OCI-LY3 (cell line): ENCODE data around the gene EXD2.
A peak's percentile ranks its signal among the peaks of the same experiment; 100 is the strongest.

ENCODE experiments used
- H2AFZ ChIP-seq: fragments of 200-600, 300-600 bp; shearing (Covaris generic); 2 replicates; pipeline ENCODE4 v1.6.0; 2014; ENCODE audit warnings: antibody characterized with exemption, low read depth, low read length
- H3K27ac ChIP-seq: fragments of 200-600, 300-600 bp; sonication (generic); 2 replicates; pipeline ENCODE4 v1.5.1; 2014; ENCODE audit warnings: mild to moderate bottlenecking, low read length, moderate library complexity, mixed read lengths
- H3K27me3 ChIP-seq: fragments of 200-600, 300-600 bp; sonication (generic); 2 replicates; pipeline ENCODE4 v1.6.1; 2014; ENCODE audit warnings: low read depth, low read length, mixed read lengths
- H3K36me3 ChIP-seq: fragments of 200-600, 300-600 bp; sonication (generic); replicated peaks from 2 replicates; pipeline ENCODE3; 2014; ENCODE audit warnings: low read depth, low read length, mixed read lengths
- H3K4me1 ChIP-seq: fragments of 300-600, 200-600 bp; sonication (generic); 2 replicates; pipeline ENCODE4 v1.6.1; 2014; ENCODE audit warnings: low read length, mixed read lengths
- H3K4me2 ChIP-seq: fragments of 200-600, 300-600 bp; sonication (generic); 2 replicates; pipeline ENCODE4 v1.6.1; 2014; ENCODE audit warnings: low read length, mixed read lengths
- H3K4me3 ChIP-seq: fragments of 300-600, 200-600 bp; sonication (generic); 2 replicates; pipeline ENCODE4 v1.5.1; 2014; ENCODE audit warnings: antibody characterized with exemption, mild to moderate bottlenecking, low read length, moderate library complexity
- H3K79me2 ChIP-seq: fragments of 300-600, 200-600 bp; shearing (Covaris generic); 2 replicates; pipeline ENCODE4 v1.6.1; 2014; ENCODE audit warnings: mild to moderate bottlenecking, low read length, mixed read lengths
- H3K9ac ChIP-seq: fragments of 300-600, 200-600 bp; shearing (Covaris generic); 2 replicates; pipeline ENCODE4 v1.6.0; 2014; ENCODE audit warnings: mild to moderate bottlenecking, low read length, moderate library complexity
- H3K9me3 ChIP-seq: fragments of 200-600, 300-600 bp; shearing (Covaris generic); 2 replicates; pipeline ENCODE4 v1.6.1; 2014; ENCODE audit warnings: low read length, mixed read lengths; ENCODE audit not compliant: insufficient read depth
- H4K20me1 ChIP-seq: fragments of 200-600, 300-600 bp; sonication (generic); 2 replicates; pipeline ENCODE4 v1.6.1; 2016; ENCODE audit warnings: low read length, mixed read lengths; ENCODE audit not compliant: insufficient read depth
- EZH2phosphoT487 ChIP-seq: fragments of 200-600 bp; shearing (Covaris generic); IDR thresholded peaks from 2 replicates; pipeline ENCODE4 v1.6.1; 2018; ENCODE audit warnings: antibody characterized with exemption, mixed run types, low read depth
- TF ChIP-seq, protein P1 (sequence below): fragments of 200-600, 300-600 bp; sonication (generic); IDR thresholded peaks from 2 replicates; pipeline ENCODE4 v1.5.1; 2014; ENCODE audit warnings: antibody characterized with exemption, low read length, low read depth

Gene EXD2

GRCh38 chr14:69259168-69259526 is 67.8 kb downstream of the EXD2 start:
- no peak overlapping the region for H3K4me3 ChIP-seq
- peaks cover 16% of the 10 kb centered on the region for H3K4me1 ChIP-seq
- no peaks in the 10 kb centered on the region for H3K9me3 ChIP-seq
- H3K27me3 ChIP-seq, result peaks cover 18% of the 10 kb centered on the region
- H3K27ac ChIP-seq, result no peak overlapping the region
- H3K36me3 ChIP-seq, result no peaks in the 10 kb centered on the region
- no peak overlapping the region for H2AFZ ChIP-seq
- H4K20me1 ChIP-seq, result no peaks in the 10 kb centered on the region
- no peak overlapping the region for H3K4me2 ChIP-seq
- no peaks in the 10 kb centered on the region for H3K79me2 ChIP-seq
- H3K9ac ChIP-seq, result no peak overlapping the region
- TF ChIP-seq, protein P1, sequence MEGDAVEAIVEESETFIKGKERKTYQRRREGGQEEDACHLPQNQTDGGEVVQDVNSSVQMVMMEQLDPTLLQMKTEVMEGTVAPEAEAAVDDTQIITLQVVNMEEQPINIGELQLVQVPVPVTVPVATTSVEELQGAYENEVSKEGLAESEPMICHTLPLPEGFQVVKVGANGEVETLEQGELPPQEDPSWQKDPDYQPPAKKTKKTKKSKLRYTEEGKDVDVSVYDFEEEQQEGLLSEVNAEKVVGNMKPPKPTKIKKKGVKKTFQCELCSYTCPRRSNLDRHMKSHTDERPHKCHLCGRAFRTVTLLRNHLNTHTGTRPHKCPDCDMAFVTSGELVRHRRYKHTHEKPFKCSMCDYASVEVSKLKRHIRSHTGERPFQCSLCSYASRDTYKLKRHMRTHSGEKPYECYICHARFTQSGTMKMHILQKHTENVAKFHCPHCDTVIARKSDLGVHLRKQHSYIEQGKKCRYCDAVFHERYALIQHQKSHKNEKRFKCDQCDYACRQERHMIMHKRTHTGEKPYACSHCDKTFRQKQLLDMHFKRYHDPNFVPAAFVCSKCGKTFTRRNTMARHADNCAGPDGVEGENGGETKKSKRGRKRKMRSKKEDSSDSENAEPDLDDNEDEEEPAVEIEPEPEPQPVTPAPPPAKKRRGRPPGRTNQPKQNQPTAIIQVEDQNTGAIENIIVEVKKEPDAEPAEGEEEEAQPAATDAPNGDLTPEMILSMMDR, result no peak
- TF ChIP-seq EZH2phosphoT487, result no peak

DNA sequence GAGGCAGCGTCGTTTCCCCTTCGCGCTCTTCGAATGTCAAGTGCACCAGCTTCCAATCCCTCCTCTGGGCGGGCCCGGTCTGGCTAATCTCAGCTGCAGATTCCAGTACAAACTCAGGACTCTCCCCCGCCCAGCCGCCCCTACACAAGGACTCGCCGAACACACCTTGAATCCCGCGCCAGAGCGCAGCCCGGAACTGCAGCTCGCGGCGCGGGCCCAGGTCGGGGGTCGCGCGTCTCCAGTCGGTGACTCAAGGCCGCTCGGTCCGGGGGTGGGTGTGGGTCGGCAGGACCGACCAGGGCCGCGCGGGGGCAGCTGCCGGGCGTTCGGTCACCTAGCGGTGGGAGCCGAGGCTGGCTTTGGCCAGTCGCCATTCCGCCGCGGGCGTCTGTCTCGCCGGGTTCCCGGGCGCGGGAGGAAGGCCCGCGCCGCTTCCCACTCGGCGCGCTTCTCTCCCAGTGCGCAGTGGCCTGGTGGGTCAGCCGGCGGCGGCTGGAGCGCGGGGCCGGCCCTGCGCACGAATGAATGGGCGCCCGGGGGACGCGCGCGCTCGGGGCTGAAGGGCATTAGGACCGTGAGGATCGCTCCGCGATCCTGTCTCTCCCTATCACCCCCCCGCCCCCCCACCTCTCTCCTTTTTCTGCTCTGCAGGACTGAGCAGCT is 68.4 kb downstream of the EXD2 start, which contains the start of gene GALNT16:
Gene GALNT16 (plus strand): TSS at position 632 of the 663 bp plus-strand sequence. CDS start 133 bp downstream, outside the sequence.
- Histone ChIP-seq H2AFZ (no peak within 1 kb of the TSS), H3K79me2 (no peaks in the 10 kb centered on the region), H4K20me1 (no peaks in the 10 kb centered on the region), H3K9me3 (no peaks in the 10 kb centered on the region), H3K4me3 (peak within 1 kb of the TSS; percentile 73), H3K4me2 (peak within 1 kb of the TSS; percentile 87), H3K36me3 (no peaks in the 10 kb centered on the region), H3K4me1 (peaks cover 19% of the 10 kb centered on the region), H3K27ac (no peak within 1 kb of the TSS), H3K9ac (no peak within 1 kb of the TSS; the same call in 1 of the 2 replicates), H3K27me3 (peaks cover 18% of the 10 kb centered on the region)
- TF ChIP-seq, protein P1, result no peak
- TF ChIP-seq EZH2phosphoT487, result no peak

DNA sequence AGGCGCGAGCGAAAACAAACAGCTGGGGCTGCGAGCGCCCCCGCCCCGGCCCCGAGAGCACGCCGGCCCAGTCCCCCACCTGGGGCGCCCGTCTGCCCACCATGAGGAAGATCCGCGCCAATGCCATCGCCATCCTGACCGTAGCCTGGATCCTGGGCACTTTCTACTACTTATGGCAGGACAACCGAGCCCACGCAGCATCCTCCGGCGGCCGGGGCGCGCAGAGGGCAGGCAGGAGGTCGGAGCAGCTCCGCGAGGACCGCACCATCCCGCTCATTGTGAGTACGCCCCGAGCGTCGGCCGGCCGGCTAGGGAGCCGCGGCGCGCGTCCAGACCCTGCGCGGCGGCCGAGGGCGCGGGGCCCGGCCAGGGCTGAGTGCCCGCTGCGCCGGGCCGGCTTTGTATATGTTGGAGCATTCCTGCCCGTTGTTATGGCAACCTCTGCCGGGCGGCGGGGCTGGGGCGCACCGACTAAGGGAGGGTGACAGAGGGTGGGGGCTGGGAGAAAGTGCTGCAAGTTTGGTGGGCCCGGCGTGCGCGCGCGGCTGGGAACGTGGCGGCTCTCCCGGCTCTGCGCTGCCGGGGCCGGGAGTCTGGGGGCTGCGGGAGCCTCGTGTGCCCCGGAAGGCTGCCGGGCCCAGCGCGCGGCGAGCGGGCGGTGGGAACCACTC is 69.0 kb downstream of the EXD2 start:
- TF ChIP-seq, protein P1, result no peak
- no peak for TF ChIP-seq EZH2phosphoT487
- Histone ChIP-seq H3K79me2 (no peaks in the 10 kb centered on the region), H3K36me3 (no peaks in the 10 kb centered on the region), H4K20me1 (no peaks in the 10 kb centered on the region), H3K9ac (no peak overlapping the region), H3K4me1 (peaks cover 19% of the 10 kb centered on the region), H3K27me3 (peaks cover 18% of the 10 kb centered on the region), H3K4me2 (peak overlapping the region; percentile 87), H2AFZ (no peak overlapping the region), H3K4me3 (peak overlapping the region; percentile 73), H3K9me3 (no peaks in the 10 kb centered on the region), H3K27ac (no peak overlapping the region)

DNA sequence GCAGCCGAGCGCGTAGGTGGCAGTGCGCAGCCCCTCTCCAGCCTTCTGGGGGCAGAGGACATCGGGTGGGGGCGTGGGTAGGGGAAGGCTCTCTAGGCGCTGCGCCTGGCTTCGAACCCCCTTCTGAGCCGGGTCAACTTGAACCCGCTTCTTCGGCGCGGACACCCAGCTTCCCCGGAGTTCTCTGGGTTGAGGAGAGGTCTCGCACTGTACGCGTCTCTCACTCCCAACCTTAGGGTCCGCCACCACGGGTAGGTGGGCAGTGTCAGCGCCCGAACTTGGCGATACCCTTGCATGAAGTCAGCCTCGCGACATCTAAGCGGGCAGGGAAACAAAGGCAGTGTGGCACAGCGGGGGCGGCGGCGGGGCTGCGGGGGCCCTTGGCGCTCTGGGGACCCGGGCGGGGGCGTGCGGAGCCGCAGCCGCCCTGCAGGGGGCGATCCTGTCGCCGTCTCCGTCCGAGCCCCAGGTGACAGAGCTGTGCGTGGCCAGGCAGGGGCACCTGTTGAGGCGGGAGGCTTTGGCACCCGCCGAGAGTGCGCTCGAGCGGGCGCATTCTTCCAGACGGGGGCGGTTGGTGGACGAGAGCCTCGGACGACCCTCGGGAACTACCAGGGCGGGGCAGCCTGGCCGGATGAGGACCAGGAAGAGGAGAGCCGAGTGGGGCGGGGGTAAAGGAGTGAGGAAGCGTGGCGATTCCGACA is 69.7 kb downstream of the EXD2 start:
- Histone ChIP-seq H3K4me2 (peak overlapping the region; percentile 87), H3K36me3 (no peaks in the 10 kb centered on the region), H3K4me3 (peak overlapping the region; percentile 73), H3K9ac (peak overlapping the region; percentile 16; the same call in 1 of the 2 replicates), H2AFZ (peak overlapping the region; percentile 27; the same call in 1 of the 2 replicates), H3K4me1 (peaks cover 19% of the 10 kb centered on the region), H3K27ac (no peak overlapping the region), H3K9me3 (no peaks in the 10 kb centered on the region), H3K27me3 (peaks cover 18% of the 10 kb centered on the region), H4K20me1 (no peaks in the 10 kb centered on the region), H3K79me2 (no peaks in the 10 kb centered on the region)
- TF ChIP-seq, protein P1, result peak; percentile 66
- no peak for TF ChIP-seq EZH2phosphoT487
